Heart right ventricle (tissue), 16 donors: ENCODE measurements around the gene DNASE2. TPM values are rescaled to one million over a fixed set of nuclear protein-coding genes. Genes with fewer than 3 reads are reported as not detected.

ENCODE experiments used
- ATAC-seq, 8 donors: fragments of 200-7000 bp; cut with Tn5 transposase; one replicate each; pipeline ENCODE4 v1.9.1; 2020; ENCODE audit warnings: mild to moderate bottlenecking in 8 of 8, moderate library complexity in 8 of 8, moderate number of reproducible peaks in 1 of 8
- DNase-seq, 2 donors: peaks; one replicate each; pipeline ENCODE4 v3.0.0-alpha.2; 2020
- H3K27ac ChIP-seq, 10 donors: fragments of 200-600 bp; sonication (generic) in 2 of 10; one replicate each; pipeline versions ENCODE4 v1.5.0 to v1.8.0; 2020 to 2022; ENCODE audit warnings: mild to moderate bottlenecking in 3 of 10
- H3K27me3 ChIP-seq, 7 donors: fragments of 200-600 bp; one replicate each; pipeline ENCODE4 v1.8.0; 2021 to 2022; ENCODE audit warnings: mild to moderate bottlenecking in 2 of 7
- H3K36me3 ChIP-seq, 9 donors: fragments of 200-600 bp; sonication (generic) in 1 of 9; one replicate each; pipeline versions ENCODE4 v1.5.0 to v1.8.0; 2020 to 2022; ENCODE audit warnings: mild to moderate bottlenecking in 2 of 9
- H3K4me1 ChIP-seq, 9 donors: fragments of 200-600 bp; sonication (generic) in 1 of 9; one replicate each; pipeline versions ENCODE4 v1.5.0 to v1.8.0; 2020 to 2022; ENCODE audit warnings: mild to moderate bottlenecking in 4 of 9
- H3K4me3 ChIP-seq, 10 donors: fragments of 200-600 bp; sonication (generic) in 2 of 10; one replicate each; pipeline versions ENCODE4 v1.5.0 to v1.8.0; 2020 to 2022; ENCODE audit warnings: mild to moderate bottlenecking in 7 of 10, moderate library complexity in 2 of 10
- H3K9me3 ChIP-seq, 11 donors: fragments of 200-600 bp in 10 of 11; sonication (generic) in 2 of 11; one replicate each; pipeline versions ENCODE4 v1.5.0 to v1.8.0; 2013 to 2022; ENCODE audit warnings: mild to moderate bottlenecking in 2 of 11, control low read depth in 1 of 11, moderate library complexity in 1 of 11
- WGBS, 2 donors: extraction: QIAGEN DNeasy Blood & Tissue Kit; methylation state at CpG; one replicate each; pipeline ENCODE4 v1.1.7; 2013; ENCODE audit warnings: inconsistent platforms in 1 of 2; 5-methylcytosine and 5-hydroxymethylcytosine counted together
- intact Hi-C, 10 donors: fragments of 100-400 bp; cut with DNase I; formaldehyde crosslinking; loops; one replicate each; pipeline versions ENCODE4 v1.11.1 to v1.14.2; 2022
- polyA plus RNA-seq, 2 donors: library from polyadenylated mRNA; stranded (reverse); fragments of 200-250 nt; gene quantifications; one replicate each; pipeline ENCODE4 v1.2.3, GENCODE V29; 2013
- total RNA-seq, 10 donors: library from RNA; stranded (reverse); fragmentation: NEBNext Ultra II Directional in 3 of 10; extraction: Animal tissue kit (Norgen Biotek cat#: 25700) in 3 of 10; gene quantifications; one replicate each; pipeline versions ENCODE4 v1.2.1 to v1.2.4, GENCODE V29; 2021 to 2023
- TF ChIP-seq, protein P1 (sequence below), 9 donors: fragments of 200-600 bp; sonication (generic) in 2 of 9; IDR thresholded peaks; one replicate each; pipeline versions ENCODE4 v1.5.0 to v1.8.0; 2021 to 2022; ENCODE audit warnings: antibody characterized with exemption in 9 of 9, mild to moderate bottlenecking in 5 of 9, moderate library complexity in 1 of 9
- donor health status: Arrhythmogenic right ventricular cardiomyopathy.
- donor health status: ischemic (EF 13 %, LVEDD 7.1; RV severe dilation, severe dysfunction).
- donor health status: healthy with polysubstance abuse.
- donor health status: DM: no; HTN: yes; CAD: no.
- donor health status: DM: no; HTN: no; CAD: no.
- donor health status: ischemic (EF 25% LVEDD 6.9; RV normal size, moderate dysfunction).
- donor health status: ischemic (EF 25% LVEDD 5.7; RV mildly dilated, moderate dysfunction).
- donor health status: healthy.
- donor health status: DM: yes; HTN: yes; CAD: no.
- donor health status: Ischemic cardiomyopathy.
- donor health status: ischemic (EF 35%, LVEDD 5.7; RV mildly dilated, moderate dysfunction).
- donor health status: nonischemic (EF 11% LVEDD 7.7; RV severe dilation, severe dysfunction).
- donor health status: DM: yes; HTN: yes; CAD: no.
- donor health status: PGD.
- donor health status: ischemic (EF 29% LVEDD 5.4; RV normal size, mild dysfunction).
- donor health status: nonischemic (EF 23%, LVEDD 6.1; RV moderate dilation, normal function).

Gene DNASE2
- total and polyA plus RNA-seq, 12 donors, result 10.5 to 34.9 (median 19.9) TPM

- Histone ChIP-seq H3K27me3 (peaks cover 0 to 26% (median 17%) of the 10 kb centered on the region in 7 donors), H3K9me3 (no peaks in the 10 kb centered on the region), H3K27ac (no peak overlapping the region), H3K4me3 (no peak overlapping the region), H3K36me3 (no peaks in the 10 kb centered on the region), H3K4me1 (peaks cover 0 to 10% (median 7%) of the 10 kb centered on the region in 9 donors)
- TF ChIP-seq, protein P1, sequence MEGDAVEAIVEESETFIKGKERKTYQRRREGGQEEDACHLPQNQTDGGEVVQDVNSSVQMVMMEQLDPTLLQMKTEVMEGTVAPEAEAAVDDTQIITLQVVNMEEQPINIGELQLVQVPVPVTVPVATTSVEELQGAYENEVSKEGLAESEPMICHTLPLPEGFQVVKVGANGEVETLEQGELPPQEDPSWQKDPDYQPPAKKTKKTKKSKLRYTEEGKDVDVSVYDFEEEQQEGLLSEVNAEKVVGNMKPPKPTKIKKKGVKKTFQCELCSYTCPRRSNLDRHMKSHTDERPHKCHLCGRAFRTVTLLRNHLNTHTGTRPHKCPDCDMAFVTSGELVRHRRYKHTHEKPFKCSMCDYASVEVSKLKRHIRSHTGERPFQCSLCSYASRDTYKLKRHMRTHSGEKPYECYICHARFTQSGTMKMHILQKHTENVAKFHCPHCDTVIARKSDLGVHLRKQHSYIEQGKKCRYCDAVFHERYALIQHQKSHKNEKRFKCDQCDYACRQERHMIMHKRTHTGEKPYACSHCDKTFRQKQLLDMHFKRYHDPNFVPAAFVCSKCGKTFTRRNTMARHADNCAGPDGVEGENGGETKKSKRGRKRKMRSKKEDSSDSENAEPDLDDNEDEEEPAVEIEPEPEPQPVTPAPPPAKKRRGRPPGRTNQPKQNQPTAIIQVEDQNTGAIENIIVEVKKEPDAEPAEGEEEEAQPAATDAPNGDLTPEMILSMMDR (IDR thresholded peaks at IDR 0.05), result no peak
- intact Hi-C loops, result no loop called here
- ATAC-seq, result no peak
- 78 to 81% methylated on average over 19 of the region's 19 CpGs for WGBS, 2 donors
- no peak for DNase-seq
Observed at GRCh38 chr19:12865746-12866415, 15.4 kb downstream of the DNASE2 start.

GRCh38 chr19:12864721-12865715 lies 16.2 kb downstream of the DNASE2 start:
- H3K4me1 ChIP-seq, result peaks cover 0 to 10% (median 7%) of the 10 kb centered on the region in 9 donors
- H3K9me3 ChIP-seq, result no peaks in the 10 kb centered on the region
- intact Hi-C loops, result loop anchor here in 1 of 10 donors (5.0 kb wide), 1 partner anchor 48 kb away; no protein-coding TSS in a partner anchor
- WGBS, 2 donors, result 86% methylated on average over 34 of the region's 34 CpGs
- DNase-seq, result no peak
- H3K36me3 ChIP-seq, result no peaks in the 10 kb centered on the region
- no peak for ATAC-seq
- H3K27me3 ChIP-seq, result peaks cover 0 to 26% (median 17%) of the 10 kb centered on the region in 7 donors
- TF ChIP-seq, protein P1 (IDR thresholded peaks at IDR 0.05), result no peak
- H3K27ac ChIP-seq, result no peak overlapping the region
- H3K4me3 ChIP-seq, result no peak overlapping the region

- Histone ChIP-seq H3K27ac (no peak overlapping the region), H3K4me3 (no peak overlapping the region), H3K36me3 (no peaks in the 10 kb centered on the region), H3K4me1 (peaks cover 0 to 10% (median 7%) of the 10 kb centered on the region in 9 donors), H3K27me3 (peaks cover 0 to 24% (median 17%) of the 10 kb centered on the region in 7 donors), H3K9me3 (no peaks in the 10 kb centered on the region)
- intact Hi-C loops, result loop anchor here in 1 of 10 donors (5.0 kb wide), 1 partner anchor 47 kb away; no protein-coding TSS in a partner anchor
- WGBS, 2 donors, result 87 to 96% methylated on average over 4 of the region's 4 CpGs
- DNase-seq (no peak), ATAC-seq (no peak)
- TF ChIP-seq, protein P1 (IDR thresholded peaks at IDR 0.05), result no peak
Observed at GRCh38 chr19:12864143-12864542, 17.1 kb downstream of the DNASE2 start.

- WGBS, 2 donors, result 66 to 67% methylated on average over 7 of the region's 7 CpGs
- Histone ChIP-seq H3K27ac (no peak overlapping the region), H3K36me3 (no peaks in the 10 kb centered on the region), H3K4me1 (no peaks in the 10 kb centered on the region), H3K27me3 (peaks cover 0 to 7% (median 0%) of the 10 kb centered on the region in 7 donors), H3K9me3 (peaks cover 0 to 24% (median 5%) of the 10 kb centered on the region in 11 donors), H3K4me3 (no peak overlapping the region)
- TF ChIP-seq, protein P1 (IDR thresholded peaks at IDR 0.05), result no peak
- DNase-seq (no peak), ATAC-seq (no peak)
- intact Hi-C loops, result no loop called here
Observed at GRCh38 chr19:12859546-12859945, 21.7 kb downstream of the DNASE2 start.
